Stimulated activated CD4-positive, alpha-beta T cell treated with anti-CD3 and anti-CD28 coated beads, Interleukin-12 subunit alpha, Interleukin-12 subunit beta, amount 100 ng/mL, for 24 hours (primary cell): ENCODE measurements around the gene MMAB.

Source experiments
- DNase-seq, 2 experiments: peaks; one replicate each; pipeline ENCODE4 v3.0.0-alpha.2; 2020; ENCODE audit warnings: low read depth in 2 of 2

MMAB gene

GRCh38 chr12:109512608-109513007 lies 60.7 kb downstream of the MMAB start:
- DNase-seq: no peak

DNA sequence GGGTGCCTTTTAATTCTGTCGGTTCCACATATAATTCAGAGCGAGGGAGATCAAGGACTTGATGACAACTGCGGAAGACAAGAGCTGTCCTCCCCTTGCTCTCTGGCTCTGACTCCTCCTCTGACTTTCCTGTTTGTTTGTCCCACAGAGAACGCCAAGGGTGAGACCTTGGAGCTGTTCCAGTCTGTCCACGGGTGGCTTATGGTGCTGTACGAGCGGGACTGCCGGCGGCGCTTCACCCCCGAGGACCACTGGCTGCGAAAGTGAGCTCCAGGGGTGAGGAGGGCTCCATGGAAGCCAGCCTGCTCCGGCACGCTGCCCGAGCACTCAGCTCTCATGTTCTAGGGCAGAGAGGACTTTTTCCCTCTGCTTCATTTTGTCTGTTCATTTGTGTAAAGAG lies 63.1 kb downstream of the MMAB start:
- no peak for DNase-seq

DNA sequence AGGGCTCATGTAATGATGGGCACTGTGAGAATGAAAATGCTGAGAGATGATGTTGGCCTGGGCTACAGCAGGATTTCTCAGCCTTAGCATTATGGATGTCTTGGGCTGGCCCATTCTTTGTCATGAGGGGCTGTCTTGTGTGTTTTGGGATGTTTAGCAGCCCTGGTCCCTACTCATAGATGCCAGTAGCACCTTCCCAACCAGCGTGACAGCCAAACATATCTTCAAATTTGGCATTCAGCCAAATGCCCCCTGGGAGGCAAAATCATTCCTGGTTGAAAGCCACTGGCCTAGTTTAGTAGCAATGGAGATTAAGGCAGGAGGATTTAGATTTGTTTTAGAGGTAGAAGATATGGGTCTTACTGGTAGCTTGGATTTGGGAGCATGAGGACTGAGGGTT lies 69.2 kb downstream of the MMAB start:
- DNase-seq: no peak
